ENCODE data around the gene EFHC1. TPM values are rescaled to one million over a fixed set of nuclear protein-coding genes. Genes with fewer than 3 reads are reported as not detected.

The EFHC1 gene
- total and polyA plus RNA-seq, 10 donors = 9.3 to 40.3 (median 16.8) TPM

DNA sequence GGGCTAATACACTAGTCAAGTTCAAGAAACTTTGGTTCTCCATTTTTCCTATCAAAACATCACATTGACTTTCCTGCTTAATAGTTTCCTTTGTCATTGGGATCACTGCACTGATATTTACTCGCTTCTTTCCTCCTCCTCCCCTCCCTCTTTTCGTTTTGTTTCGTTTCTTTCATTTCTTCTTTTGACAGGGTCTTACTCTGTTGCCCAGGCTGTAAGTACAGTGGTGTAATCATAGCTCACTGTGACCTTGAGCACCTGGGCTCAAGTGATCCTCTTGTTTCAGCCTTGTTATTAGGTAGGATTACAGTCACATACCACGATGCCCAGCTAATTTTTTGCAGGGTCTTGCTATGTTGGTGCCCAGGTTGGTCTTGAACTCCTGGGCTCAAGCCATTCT, 45.9 kb upstream of the EFHC1 start:
- H3K9me3 ChIP-seq = peaks cover 0 to 3% (median 0%) of the 10 kb centered on the region in 8 donors
- no peak overlapping the region for H3K4me3 ChIP-seq
- peaks cover 0 to 43% (median 32%) of the 10 kb centered on the region in 6 donors for H3K4me1 ChIP-seq
- intact Hi-C loops (cut with DNase I; ENCODE audit: low total_unique reads) = no loop called here
- TF ChIP-seq, protein P1, sequence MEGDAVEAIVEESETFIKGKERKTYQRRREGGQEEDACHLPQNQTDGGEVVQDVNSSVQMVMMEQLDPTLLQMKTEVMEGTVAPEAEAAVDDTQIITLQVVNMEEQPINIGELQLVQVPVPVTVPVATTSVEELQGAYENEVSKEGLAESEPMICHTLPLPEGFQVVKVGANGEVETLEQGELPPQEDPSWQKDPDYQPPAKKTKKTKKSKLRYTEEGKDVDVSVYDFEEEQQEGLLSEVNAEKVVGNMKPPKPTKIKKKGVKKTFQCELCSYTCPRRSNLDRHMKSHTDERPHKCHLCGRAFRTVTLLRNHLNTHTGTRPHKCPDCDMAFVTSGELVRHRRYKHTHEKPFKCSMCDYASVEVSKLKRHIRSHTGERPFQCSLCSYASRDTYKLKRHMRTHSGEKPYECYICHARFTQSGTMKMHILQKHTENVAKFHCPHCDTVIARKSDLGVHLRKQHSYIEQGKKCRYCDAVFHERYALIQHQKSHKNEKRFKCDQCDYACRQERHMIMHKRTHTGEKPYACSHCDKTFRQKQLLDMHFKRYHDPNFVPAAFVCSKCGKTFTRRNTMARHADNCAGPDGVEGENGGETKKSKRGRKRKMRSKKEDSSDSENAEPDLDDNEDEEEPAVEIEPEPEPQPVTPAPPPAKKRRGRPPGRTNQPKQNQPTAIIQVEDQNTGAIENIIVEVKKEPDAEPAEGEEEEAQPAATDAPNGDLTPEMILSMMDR (IDR thresholded peaks at IDR 0.05 in 8 of 11, conservative IDR thresholded peaks at IDR 0.05 in 3 of 11) = no peak
- no peak for TF ChIP-seq POLR2AphosphoS5 (IDR thresholded peaks at IDR 0.05)
- no peak for TF ChIP-seq POLR2A (IDR thresholded peaks at IDR 0.05)
- 89 to 95% (median 91%) methylated on average over 4 of the region's 4 CpGs for WGBS, 5 donors
- H3K36me3 ChIP-seq = peaks cover 0 to 13% (median 0%) of the 10 kb centered on the region in 6 donors
- no peaks in the 10 kb centered on the region for H3K27me3 ChIP-seq (replicated peaks in 1 of 7)
- no peak for DNase-seq
- H3K27ac ChIP-seq = no peak overlapping the region

DNA sequence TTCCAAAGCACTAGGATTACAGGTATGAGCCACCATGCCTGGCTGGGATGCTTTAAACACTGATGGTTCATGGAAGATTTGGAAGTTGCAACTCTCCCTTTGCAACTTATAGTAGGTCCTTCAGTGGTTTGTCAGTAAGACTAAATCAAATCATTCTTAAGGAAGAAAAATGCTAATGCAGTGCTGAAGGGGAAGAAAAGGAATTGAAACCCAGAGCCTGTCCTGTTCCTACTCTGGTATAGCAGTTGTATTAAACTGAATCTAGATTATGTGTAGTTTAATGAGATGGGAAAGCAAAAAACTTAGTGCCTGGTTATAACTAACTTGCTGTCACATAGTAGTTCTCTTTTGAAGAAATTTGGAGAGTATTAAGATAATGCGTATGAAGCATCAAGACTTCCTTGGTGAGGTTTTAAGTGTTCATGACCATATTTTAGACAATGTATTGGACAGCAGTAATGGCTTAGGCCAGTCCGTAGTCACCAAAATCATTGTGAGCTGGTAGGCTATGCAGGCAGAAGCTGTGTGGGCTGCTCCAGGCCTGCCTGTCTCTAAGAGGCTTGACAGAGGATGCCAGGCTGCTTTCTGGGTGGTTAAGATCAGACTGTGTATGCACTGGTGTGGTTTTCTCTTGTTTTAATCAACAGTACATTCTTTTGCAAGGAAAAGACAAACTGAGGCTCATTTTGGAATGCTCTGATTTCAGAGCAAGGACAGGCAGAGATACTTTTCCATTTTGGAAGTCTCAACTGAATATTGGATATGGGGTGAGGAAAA, 44.2 kb upstream of the EFHC1 start:
- no peaks in the 10 kb centered on the region for H3K27me3 ChIP-seq (replicated peaks in 1 of 7)
- intact Hi-C loops (cut with DNase I; ENCODE audit: low total_unique reads) = no loop called here
- WGBS, 5 donors = 62 to 94% (median 86%) methylated on average over 2 of the region's 2 CpGs
- peaks cover 0 to 3% (median 0%) of the 10 kb centered on the region in 8 donors for H3K9me3 ChIP-seq
- peaks cover 0 to 13% (median 0%) of the 10 kb centered on the region in 6 donors for H3K36me3 ChIP-seq
- TF ChIP-seq POLR2AphosphoS5 (IDR thresholded peaks at IDR 0.05) (no peak), POLR2A (IDR thresholded peaks at IDR 0.05) (no peak)
- H3K4me3 ChIP-seq = no peak overlapping the region
- DNase-seq = no peak
- peaks cover 0 to 50% (median 32%) of the 10 kb centered on the region in 6 donors for H3K4me1 ChIP-seq
- peak overlapping the region in 3 of 8 donors; percentile 10 to 62 (median 18) for H3K27ac ChIP-seq

- peak overlapping the region in 2 of 8 donors; percentile 44 to 63 for H3K27ac ChIP-seq
- intact Hi-C loops (cut with DNase I; ENCODE audit: low total_unique reads) = no loop called here
- H3K36me3 ChIP-seq = peaks cover 0 to 17% (median 0%) of the 10 kb centered on the region in 6 donors
- peaks cover 0 to 47% (median 32%) of the 10 kb centered on the region in 6 donors for H3K4me1 ChIP-seq
- DNase-seq = no peak
- 86 to 91% (median 88%) methylated on average over 3 of the region's 3 CpGs for WGBS, 5 donors
- no peak overlapping the region for H3K4me3 ChIP-seq
- H3K27me3 ChIP-seq (replicated peaks in 1 of 7) = no peaks in the 10 kb centered on the region
- TF ChIP-seq POLR2AphosphoS5 (IDR thresholded peaks at IDR 0.05) (no peak), POLR2A (IDR thresholded peaks at IDR 0.05) (no peak)
- TF ChIP-seq, protein P1 (IDR thresholded peaks at IDR 0.05 in 8 of 11, conservative IDR thresholded peaks at IDR 0.05 in 3 of 11) = no peak
- H3K9me3 ChIP-seq = peaks cover 0 to 3% (median 0%) of the 10 kb centered on the region in 8 donors
Measured at GRCh38 chr6:52376763-52377162, 43.4 kb upstream of the EFHC1 start.

DNA sequence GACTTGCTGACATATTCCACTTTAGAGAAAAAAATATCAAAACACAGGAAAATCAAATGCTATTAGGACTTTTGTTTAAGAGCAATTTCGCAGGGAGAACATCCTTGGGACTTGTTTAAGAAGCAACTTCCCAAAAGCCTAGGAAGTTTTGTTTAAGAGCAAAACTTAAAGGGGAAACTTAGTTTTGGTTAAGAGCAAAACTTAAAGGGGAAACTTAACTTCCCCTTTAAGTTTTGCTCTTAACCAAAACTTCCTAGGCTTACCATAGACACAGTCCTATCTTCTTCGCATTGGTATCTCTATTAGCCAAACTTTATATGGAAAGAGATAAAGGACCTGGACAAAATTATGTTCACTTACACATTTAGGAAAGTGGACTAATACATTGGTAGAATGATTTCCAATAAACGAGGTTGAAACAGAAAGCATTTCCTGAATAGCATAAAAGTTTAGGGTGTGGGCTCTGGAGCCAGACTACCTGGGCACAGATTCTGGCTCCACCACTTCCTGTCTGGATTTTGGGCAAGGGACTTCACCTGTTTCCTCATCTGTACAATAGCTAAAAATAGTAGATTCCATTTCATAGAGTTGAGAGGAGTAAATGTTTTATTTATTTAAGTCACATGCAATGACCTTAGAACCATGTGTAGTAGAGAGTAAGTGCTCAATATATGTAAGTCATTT, 42.5 kb upstream of the EFHC1 start:
- Histone ChIP-seq H3K4me1 (peaks cover 0 to 44% (median 32%) of the 10 kb centered on the region in 6 donors), H3K27ac (peak overlapping the region in 5 of 8 donors; percentile 7 to 63 (median 38)), H3K36me3 (peaks cover 0 to 17% (median 0%) of the 10 kb centered on the region in 6 donors), H3K27me3 (replicated peaks in 1 of 7) (no peaks in the 10 kb centered on the region), H3K4me3 (no peak overlapping the region), H3K9me3 (peaks cover 0 to 3% (median 0%) of the 10 kb centered on the region in 8 donors)
- intact Hi-C loops (cut with DNase I; ENCODE audit: low total_unique reads) = no loop called here
- 22 to 39% (median 25%) methylated on average over 3 of the region's 3 CpGs for WGBS, 5 donors
- TF ChIP-seq, protein P1 (IDR thresholded peaks at IDR 0.05 in 8 of 11, conservative IDR thresholded peaks at IDR 0.05 in 3 of 11) = no peak
- TF ChIP-seq POLR2A (IDR thresholded peaks at IDR 0.05) (no peak), POLR2AphosphoS5 (IDR thresholded peaks at IDR 0.05) (no peak)
- no peak for DNase-seq
